ENCODE measurements around the gene CASZ1. TPM values are rescaled to one million over a fixed set of nuclear protein-coding genes. Genes with fewer than 3 reads are reported as not detected.
A peak's percentile ranks its signal among the peaks of the same experiment; 100 is the strongest.

Gene CASZ1
- total and polyA plus RNA-seq, 2 experiments from 2014 or later, result 6.2 to 6.7 TPM

GRCh38 chr1:10701145-10701544, 95.3 kb downstream of the CASZ1 start (continued):
- TF ChIP-seq REST (IDR thresholded peaks at IDR 0.05; ENCODE audit: unreplicated experiment), result no peak
- TF ChIP-seq CREB1 (CRISPR knock-in tag; IDR thresholded peaks at IDR 0.05; ENCODE audit: low read depth), result no peak

DNA sequence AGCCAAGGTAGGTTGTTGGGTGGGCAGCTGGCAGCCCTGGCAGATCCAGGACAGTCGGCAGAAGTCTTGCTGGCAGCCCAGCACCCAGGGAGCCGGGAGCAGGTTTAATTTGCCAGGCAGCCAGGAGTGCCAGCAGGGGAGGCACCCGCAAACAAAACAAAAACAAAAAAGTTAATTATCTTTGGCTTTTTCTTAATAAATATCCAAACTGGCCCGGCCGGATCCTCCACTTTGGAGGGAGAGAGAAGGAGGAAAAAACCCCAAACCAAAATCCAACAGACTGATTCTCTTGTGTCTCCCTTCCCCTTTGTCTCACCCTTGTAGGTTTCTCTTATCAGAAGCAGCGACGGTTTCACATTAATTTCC, 97.0 kb downstream of the CASZ1 start:
- H3K79me2 ChIP-seq (replicated peaks; ENCODE audit: insufficient read depth), result no peaks in the 10 kb centered on the region
- H3K27me3 ChIP-seq (ENCODE audit: insufficient read depth), result peaks cover 6% of the 10 kb centered on the region
- 0 out of 2 replicates have a peak overlapping the region, but pooled peaks have one; percentile 55 for H3K4me2 ChIP-seq
- Mint-ChIP-seq H3K27ac (peak overlapping the region; percentile 1; the same call in 1 of the 2 replicates), H3K27me3 (ENCODE audit: insufficient read depth, low read depth, poor library complexity) (peaks cover 36% of the 10 kb centered on the region), H3K36me3 (ENCODE audit: low read depth) (no peaks in the 10 kb centered on the region; the same call in 2 of the 3 replicates), H3K4me3 (no peak overlapping the region; the same call in 2 of the 3 replicates), H3K4me1 (peaks cover 33% of the 10 kb centered on the region), H3K9me3 (no peaks in the 10 kb centered on the region)
- H3K27ac ChIP-seq (ENCODE audit: low read depth), result no peak overlapping the region
- H3K4me3 ChIP-seq, result no peak overlapping the region
- H3F3A ChIP-seq (replicated peaks; ENCODE audit: low read depth), result peaks cover 5% of the 10 kb centered on the region; the same call in 1 of the 2 replicates
- H3K9me2 ChIP-seq (ENCODE audit: insufficient read depth), result no peaks in the 10 kb centered on the region
- H4K20me1 ChIP-seq (replicated peaks; ENCODE audit: insufficient read depth), result no peaks in the 10 kb centered on the region
- ATAC-seq, result no peak
- H3K4me1 ChIP-seq (ENCODE audit: insufficient read depth), result peaks cover 16% of the 10 kb centered on the region
- no peak for TF ChIP-seq CREB1 (CRISPR knock-in tag; IDR thresholded peaks at IDR 0.05; ENCODE audit: low read depth)
- no peak for TF ChIP-seq ZNF331 (CRISPR knock-in tag; IDR thresholded peaks at IDR 0.05; ENCODE audit: low read depth)
- no peak for TF ChIP-seq STAT1 (IDR thresholded peaks at IDR 0.05; ENCODE audit: unreplicated experiment)
- no peak for TF ChIP-seq JUNB (IDR thresholded peaks at IDR 0.05; ENCODE audit: unreplicated experiment)
- no peak for TF ChIP-seq ETS1 (IDR thresholded peaks at IDR 0.05)
- TF ChIP-seq EZH2phosphoT487 (IDR thresholded peaks at IDR 0.05; ENCODE audit: unreplicated experiment), result no peak
- TF ChIP-seq ZNF114 (CRISPR knock-in tag; IDR thresholded peaks at IDR 0.05), result no peak
- no peak for TF ChIP-seq REST (IDR thresholded peaks at IDR 0.05; ENCODE audit: unreplicated experiment)
- no peak for TF ChIP-seq NANOG (IDR thresholded peaks at IDR 0.05; ENCODE audit: borderline replicate concordance)
- TF ChIP-seq, protein P1, sequence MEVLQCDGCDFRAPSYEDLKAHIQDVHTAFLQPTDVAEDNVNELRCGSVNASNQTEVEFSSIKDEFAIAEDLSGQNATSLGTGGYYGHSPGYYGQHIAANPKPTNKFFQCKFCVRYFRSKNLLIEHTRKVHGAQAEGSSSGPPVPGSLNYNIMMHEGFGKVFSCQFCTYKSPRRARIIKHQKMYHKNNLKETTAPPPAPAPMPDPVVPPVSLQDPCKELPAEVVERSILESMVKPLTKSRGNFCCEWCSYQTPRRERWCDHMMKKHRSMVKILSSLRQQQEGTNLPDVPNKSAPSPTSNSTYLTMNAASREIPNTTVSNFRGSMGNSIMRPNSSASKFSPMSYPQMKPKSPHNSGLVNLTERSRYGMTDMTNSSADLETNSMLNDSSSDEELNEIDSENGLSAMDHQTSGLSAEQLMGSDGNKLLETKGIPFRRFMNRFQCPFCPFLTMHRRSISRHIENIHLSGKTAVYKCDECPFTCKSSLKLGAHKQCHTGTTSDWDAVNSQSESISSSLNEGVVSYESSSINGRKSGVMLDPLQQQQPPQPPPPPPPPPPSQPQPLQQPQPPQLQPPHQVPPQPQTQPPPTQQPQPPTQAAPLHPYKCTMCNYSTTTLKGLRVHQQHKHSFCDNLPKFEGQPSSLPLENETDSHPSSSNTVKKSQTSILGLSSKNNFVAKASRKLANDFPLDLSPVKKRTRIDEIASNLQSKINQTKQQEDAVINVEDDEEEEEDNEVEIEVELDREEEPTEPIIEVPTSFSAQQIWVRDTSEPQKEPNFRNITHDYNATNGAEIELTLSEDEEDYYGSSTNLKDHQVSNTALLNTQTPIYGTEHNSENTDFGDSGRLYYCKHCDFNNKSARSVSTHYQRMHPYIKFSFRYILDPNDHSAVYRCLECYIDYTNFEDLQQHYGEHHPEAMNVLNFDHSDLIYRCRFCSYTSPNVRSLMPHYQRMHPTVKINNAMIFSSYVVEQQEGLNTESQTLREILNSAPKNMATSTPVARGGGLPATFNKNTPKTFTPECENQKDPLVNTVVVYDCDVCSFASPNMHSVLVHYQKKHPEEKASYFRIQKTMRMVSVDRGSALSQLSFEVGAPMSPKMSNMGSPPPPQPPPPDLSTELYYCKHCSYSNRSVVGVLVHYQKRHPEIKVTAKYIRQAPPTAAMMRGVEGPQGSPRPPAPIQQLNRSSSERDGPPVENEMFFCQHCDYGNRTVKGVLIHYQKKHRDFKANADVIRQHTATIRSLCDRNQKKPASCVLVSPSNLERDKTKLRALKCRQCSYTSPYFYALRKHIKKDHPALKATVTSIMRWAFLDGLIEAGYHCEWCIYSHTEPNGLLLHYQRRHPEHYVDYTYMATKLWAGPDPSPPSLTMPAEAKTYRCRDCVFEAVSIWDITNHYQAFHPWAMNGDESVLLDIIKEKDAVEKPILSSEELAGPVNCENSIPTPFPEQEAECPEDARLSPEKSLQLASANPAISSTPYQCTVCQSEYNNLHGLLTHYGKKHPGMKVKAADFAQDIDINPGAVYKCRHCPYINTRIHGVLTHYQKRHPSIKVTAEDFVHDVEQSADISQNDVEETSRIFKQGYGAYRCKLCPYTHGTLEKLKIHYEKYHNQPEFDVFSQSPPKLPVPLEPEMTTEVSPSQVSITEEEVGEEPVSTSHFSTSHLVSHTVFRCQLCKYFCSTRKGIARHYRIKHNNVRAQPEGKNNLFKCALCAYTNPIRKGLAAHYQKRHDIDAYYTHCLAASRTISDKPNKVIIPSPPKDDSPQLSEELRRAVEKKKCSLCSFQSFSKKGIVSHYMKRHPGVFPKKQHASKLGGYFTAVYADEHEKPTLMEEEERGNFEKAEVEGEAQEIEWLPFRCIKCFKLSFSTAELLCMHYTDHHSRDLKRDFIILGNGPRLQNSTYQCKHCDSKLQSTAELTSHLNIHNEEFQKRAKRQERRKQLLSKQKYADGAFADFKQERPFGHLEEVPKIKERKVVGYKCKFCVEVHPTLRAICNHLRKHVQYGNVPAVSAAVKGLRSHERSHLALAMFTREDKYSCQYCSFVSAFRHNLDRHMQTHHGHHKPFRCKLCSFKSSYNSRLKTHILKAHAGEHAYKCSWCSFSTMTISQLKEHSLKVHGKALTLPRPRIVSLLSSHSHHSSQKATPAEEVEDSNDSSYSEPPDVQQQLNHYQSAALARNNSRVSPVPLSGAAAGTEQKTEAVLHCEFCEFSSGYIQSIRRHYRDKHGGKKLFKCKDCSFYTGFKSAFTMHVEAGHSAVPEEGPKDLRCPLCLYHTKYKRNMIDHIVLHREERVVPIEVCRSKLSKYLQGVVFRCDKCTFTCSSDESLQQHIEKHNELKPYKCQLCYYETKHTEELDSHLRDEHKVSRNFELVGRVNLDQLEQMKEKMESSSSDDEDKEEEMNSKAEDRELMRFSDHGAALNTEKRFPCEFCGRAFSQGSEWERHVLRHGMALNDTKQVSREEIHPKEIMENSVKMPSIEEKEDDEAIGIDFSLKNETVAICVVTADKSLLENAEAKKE (CRISPR knock-in tag; IDR thresholded peaks at IDR 0.05), result no peak
- no peak for TF ChIP-seq POLR2AphosphoS5 (IDR thresholded peaks at IDR 0.05; ENCODE audit: low read depth)
- no peaks in the 10 kb centered on the region for H3K36me3 ChIP-seq (ENCODE audit: insufficient read depth)
- no peak for DNase-seq (ENCODE audit: low spot score)
- H2AFZ ChIP-seq, result no peak overlapping the region
